Measurements from ENCODE around the gene MEIOSIN.
"Not testable (repeated sequence)": the region's sequence is repeated elsewhere in the genome, so short reads cannot be mapped to it uniquely, and the experiment has no call there.

MEIOSIN gene

DNA sequence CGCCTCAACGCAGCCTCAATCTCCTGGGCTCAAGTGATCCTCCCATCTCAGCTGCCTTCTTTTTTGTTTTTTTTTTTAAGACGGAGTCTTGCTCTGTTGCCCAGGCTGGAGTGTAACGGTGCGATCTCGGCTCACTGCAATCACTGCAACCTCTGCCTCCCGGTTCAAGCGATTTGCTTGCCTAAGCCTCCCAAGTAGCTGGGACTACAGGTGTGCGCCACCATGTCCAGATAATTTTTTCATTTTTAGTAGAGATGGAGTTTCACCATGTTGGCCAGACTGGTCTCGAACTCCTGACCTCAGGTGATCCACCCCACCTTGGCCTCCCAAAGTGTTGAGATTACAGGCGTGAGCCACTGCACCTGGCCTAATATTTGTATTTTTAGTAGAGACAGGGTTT is 13.2 kb upstream of the MEIOSIN start:
- DNase-seq (ENCODE audit: low spot score): not testable (repeated sequence)

DNA sequence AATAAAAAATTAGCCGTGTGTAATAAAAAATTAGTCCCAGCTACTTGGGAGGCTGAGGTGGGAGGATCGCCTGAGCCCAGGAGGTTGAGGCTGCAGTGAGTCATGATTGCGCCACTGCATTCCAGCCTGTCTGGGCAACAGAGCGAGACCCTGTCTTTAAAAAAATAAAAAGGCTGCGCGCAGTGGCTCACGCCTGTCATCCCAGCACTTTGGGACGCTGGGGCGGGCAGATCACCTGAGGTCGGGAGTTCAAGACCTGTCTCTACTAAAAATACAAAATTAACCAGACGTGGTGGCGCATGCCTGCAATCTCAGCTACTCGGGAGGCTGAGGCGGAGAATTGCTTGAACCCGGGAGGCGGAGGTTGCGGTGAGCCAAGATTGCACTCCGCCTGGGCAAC is 4.6 kb upstream of the MEIOSIN start:
- DNase-seq (ENCODE audit: low spot score): not testable (repeated sequence)

GRCh38 chr19:45729800-45730290 is 3.4 kb upstream of the MEIOSIN start:
- no peak for DNase-seq (ENCODE audit: low spot score)

DNA sequence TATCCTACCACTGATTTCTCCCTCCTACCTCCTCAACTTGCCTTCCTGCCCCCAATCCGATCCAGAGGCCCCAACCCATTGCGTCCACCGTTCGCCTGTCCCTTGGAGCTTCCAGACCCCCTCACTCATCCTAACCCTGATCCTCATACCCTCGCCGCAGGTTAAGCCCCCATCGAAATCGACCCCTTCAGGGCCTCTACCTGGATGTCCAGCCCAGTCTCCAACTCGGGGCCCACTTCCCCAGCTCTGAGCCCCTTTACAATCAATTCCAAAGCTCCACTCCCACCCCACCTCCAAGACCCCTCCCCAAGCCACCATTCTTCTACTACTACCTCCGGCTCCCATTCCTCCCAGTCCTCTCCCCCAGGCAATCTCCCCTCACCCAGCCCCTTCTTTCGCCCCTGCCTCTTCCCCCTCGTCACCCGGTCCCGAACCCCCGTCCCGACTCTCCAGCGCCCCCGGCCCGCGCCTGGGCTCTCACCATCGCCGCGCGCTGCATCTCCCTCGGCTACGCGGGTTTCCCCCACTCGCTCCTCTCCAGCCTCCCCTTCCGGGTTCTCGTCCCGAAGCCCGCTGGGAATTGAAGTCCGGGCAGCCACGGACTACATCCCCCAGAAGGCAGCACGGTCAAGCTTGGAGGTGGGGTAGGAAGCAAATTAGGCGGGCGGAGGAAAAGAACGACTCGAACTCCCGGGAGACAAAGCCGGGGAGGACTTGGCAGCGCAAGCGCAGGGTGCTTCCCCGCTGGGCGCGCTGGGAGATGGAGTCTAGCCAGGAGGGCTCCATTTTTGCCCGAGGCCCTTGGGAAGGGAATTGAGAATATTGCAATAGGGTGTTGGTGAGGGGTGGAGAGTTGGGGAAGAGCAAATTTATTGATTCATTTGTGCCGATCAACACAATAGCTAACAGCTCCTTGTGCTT is 2.6 kb upstream of the MEIOSIN start, which contains the start of gene FBXO46:
Gene FBXO46 (minus strand): TSS at position 529 of the 921 bp plus-strand sequence. CDS start 17,401 bp downstream, outside the sequence.
- peak; percentile 99 for DNase-seq (ENCODE audit: low spot score)

GRCh38 chr19:45739498-45740439 is 6.5 kb downstream of the MEIOSIN start:
- no peak for DNase-seq (ENCODE audit: low spot score)

DNA sequence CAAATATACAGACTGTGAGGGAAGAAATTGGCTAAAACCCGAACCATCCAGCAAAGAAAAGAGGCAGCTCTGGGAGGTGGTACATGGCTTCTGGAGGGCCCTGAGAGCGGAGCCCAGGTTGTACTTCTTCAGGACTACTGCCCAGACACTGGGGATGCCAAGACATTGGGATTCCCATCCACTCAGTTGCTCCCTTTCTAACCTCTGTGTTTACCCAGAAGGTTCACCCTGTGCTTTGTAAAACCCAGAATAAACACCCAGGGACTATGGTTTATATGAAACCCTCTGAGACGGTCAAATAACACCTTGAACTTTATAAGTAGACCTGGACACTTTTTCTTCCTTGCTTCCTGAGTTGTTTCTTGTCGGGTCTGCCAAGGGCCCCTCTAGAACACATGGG is 9.7 kb downstream of the MEIOSIN start:
- DNase-seq (ENCODE audit: low spot score): no peak

DNA sequence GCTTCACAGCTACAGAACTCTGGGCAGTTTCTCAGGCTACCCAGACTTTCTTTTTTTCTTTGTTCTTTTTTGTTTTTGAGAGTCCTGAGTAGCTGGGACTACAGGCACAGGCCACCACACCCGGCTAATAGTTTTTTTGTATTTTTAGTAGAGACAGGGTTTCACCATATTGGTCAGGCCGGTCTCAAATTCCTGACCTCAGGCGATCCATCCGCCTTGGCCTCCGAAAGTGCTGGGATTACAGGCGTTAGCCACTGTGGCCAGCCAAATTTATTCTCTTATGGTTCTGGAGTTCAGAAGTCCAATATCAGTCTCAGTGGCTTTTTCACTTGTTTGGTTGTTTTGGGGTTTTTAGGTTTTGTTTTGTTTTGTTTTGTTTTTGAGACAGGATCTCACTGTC is 12.4 kb downstream of the MEIOSIN start:
- no peak for DNase-seq (ENCODE audit: low spot score)

GRCh38 chr19:45746866-45747265 is 13.6 kb downstream of the MEIOSIN start:
- no peak for DNase-seq (ENCODE audit: low spot score)

DNA sequence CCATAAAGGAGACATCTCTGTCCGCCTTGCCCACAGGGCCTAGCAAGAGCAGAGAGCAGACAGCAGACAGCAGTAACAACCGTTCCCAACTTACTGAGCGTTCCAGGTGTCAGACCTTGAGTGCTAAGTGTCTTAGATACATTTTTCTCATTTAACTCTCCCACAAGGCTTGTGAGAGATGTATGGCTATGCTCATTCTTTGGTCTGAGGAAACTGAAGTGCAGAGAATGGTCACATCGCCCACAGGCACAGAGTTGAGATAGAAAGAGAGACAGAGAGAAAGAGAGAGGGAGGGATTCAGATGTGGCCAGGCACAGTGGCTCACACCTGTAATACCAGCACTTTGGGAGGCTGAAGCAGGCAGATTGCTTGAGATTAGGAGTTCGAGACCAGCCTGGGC is 14.3 kb downstream of the MEIOSIN start:
- DNase-seq (ENCODE audit: low spot score): no peak

DNA sequence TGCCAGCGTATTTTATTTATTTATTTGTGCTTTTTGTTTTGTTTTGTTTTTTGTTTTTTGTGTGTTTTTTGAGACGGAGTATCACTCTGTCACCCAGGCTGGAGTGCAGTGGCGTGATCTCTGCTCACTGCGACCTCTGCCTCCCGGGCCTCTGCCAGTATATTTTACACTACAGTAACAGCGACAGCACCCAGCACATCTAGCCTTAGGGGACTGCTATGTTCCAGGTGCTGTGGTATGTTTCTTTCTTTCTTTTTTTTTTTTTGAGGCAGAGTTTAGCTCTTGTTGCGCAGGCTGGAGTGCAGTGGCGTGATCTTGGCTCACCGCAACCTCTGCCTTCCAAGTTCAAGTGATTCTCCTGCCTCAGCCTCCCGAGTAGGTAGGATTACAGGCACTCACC is 18.2 kb downstream of the MEIOSIN start:
- not testable (repeated sequence) for DNase-seq (ENCODE audit: low spot score)

- no peak for DNase-seq (ENCODE audit: low spot score)
These were observed 19.4 kb downstream of the MEIOSIN start for GRCh38 chr19:45752639-45753038.

DNA sequence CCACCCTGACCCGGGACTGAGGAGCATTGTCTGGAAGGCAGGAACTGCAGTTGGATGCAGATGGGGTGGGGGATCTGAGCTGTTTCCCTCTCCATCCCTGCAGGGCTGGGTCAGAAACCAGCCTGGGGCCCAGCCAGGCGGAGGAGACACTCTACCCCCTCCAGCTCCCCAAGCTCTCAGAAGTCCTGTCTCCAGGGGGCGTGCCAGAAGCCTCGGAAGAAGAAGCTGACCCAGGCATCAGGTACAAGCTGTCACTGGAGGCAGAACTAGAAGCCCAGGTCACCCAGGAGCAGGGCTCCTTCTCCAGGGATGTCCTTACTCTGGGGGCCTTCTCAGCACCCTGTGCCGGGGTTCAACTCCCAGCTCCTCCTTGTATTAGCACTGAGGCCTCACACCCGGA is 20.3 kb downstream of the MEIOSIN start:
- no peak for DNase-seq (ENCODE audit: low spot score)

- DNase-seq (ENCODE audit: low spot score): no peak
These were observed 21.1 kb downstream of the MEIOSIN start for GRCh38 chr19:45754323-45754722.

DNA sequence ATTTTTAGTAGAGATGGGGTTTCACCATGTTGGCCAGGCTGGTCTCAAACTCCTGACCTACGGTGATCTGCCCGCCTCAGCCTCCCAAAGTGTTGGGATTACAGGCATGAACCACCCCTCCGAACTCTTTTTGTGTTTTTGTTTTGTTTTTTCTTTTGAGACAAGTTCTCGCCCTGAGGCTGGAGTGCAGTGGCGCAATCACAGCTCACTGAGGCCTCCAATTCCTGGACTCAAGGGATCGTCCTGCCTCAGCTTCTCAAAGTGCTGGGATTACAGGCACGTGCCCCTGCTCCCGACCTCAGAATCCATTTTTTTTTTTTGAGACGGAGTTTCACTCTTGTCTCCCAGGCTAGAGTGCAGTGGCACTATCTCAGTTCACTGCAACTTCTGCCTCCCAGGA is 24.5 kb downstream of the MEIOSIN start:
- no peak for DNase-seq (ENCODE audit: low spot score)

DNA sequence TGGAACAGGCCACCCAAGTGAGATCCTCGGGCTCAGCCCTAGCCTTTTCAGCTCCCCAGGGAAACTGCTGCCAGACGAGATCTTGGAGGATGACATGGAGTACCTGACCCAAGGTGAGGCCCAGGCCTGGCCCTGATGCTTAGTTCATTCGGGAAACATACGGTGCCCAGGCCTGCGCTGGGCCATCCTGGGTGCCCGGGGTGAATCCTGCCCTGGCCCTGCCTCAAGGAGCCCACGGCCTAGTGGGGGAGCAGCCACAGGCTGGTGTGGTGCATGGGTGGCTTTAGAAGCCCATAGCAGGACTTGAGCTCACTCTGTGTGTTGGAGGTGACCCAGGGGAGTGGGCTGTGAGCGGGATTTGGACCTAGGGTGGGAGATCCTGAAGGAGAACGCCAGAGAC is 25.7 kb downstream of the MEIOSIN start:
- DNase-seq (ENCODE audit: low spot score): no peak

- no peak for DNase-seq (ENCODE audit: low spot score)
These were observed 28.5 kb downstream of the MEIOSIN start for GRCh38 chr19:45761714-45762113.

- DNase-seq (ENCODE audit: low spot score): no peak
These were observed 29.8 kb downstream of the MEIOSIN start for GRCh38 chr19:45762870-45763631.

- DNase-seq (ENCODE audit: low spot score): no peak
These were observed 30.6 kb downstream of the MEIOSIN start for GRCh38 chr19:45763691-45764294.

GRCh38 chr19:45764475-45764874 is 31.2 kb downstream of the MEIOSIN start:
- no peak for DNase-seq (ENCODE audit: low spot score)

GRCh38 chr19:45764945-45765701 is 31.9 kb downstream of the MEIOSIN start:
- DNase-seq (ENCODE audit: low spot score): no peak

All from globus pallidus (tissue), 1 donor.